Right lobe of liver (tissue), 4 donors: ENCODE data around the gene KIAA1191.

Experiments used
- CTCF ChIP-seq, 4 donors: fragments of 200-600 bp in 3 of 4; fragments of 450-650 bp in 1 of 4; IDR thresholded peaks; one replicate each; pipeline versions ENCODE4 v1.5.1 to v1.8.0; 2016 to 2022; ENCODE audit warnings: antibody characterized with exemption in 4 of 4, mild to moderate bottlenecking in 2 of 4
- POLR2A ChIP-seq: fragments of 450-650 bp; IDR thresholded peaks from one replicate; pipeline ENCODE4 v1.6.1; 2017; ENCODE audit warnings: antibody characterized with exemption, mild to moderate bottlenecking
- donor health status: DM: no; HTN: no; CAD: no.
- donor health status: DM: no; HTN: no; CAD: no.
- donor health status: DM: no; HTN: yes; CAD: no.

GRCh38 chr5:176355400-176356178 is 6.0 kb downstream of the KIAA1191 start:
- TF ChIP-seq POLR2A (no peak), CTCF (IDR thresholded peaks at IDR 0.05) (no peak)
